ENCODE results near the gene SPRR2G. TPM values are rescaled to one million over a fixed set of nuclear protein-coding genes. Genes with fewer than 3 reads are reported as not detected.
"Not testable (repeated sequence)": the region's sequence is repeated elsewhere in the genome, so short reads cannot be mapped to it uniquely, and the experiment has no call there.

Gene SPRR2G
- total and polyA plus RNA-seq, 5 experiments from 2014 or later, result not detected

DNA sequence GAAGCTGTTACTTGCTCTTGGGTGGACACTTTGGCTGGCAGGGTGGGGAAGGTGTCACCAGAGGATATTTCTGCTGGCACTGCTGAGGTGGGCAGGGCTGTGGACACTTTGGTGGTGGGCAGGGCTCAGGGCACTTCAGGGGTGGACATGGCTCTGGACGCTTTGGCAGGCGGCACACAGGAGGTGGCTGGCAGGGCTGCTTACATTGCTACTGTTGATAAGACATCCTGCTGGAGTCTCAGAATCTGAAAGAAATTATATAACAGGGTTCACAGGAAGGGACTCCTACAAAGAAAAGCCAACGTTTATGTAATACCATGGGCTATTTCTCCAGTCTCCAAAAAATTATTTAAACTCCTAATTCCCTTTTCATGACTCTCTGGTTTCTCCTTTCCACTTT is 10.2 kb downstream of the SPRR2G start:
- Mint-ChIP-seq H3K4me1 (no peaks in the 10 kb centered on the region), H3K36me3 (no peaks in the 10 kb centered on the region), H3K27ac (no peak overlapping the region), H3K4me3 (no peak overlapping the region), H3K27me3 (peaks cover 11 to 55% (median 30%) of the 10 kb centered on the region in 5 donors), H3K9me3 (no peaks in the 10 kb centered on the region)
- POLR2A ChIA-PET, result no interaction called here
- no peak for ATAC-seq
- DNase-seq, result no peak

DNA sequence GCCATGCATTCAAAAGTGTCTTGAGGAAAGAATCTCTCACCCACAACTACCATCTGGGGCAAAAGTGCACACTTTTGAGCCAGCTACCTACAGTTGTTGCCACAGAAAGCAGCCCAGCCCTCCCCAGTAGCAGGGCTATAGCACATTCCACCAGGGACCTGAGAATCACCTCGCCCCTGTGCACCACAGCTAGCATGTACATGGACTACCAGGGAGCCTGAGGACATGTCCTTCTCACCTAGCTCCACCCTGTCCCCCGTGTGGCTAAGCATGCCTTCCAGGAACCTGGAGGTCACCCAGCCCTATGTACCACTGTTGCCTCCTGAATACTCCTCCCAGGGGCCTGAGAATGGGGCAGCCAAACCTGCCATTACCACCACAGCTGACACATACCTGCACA is 16.9 kb downstream of the SPRR2G start:
- no peak for ATAC-seq
- POLR2A ChIA-PET, result no interaction called here
- H3K27ac Mint-ChIP-seq, result no peak overlapping the region
- H3K9me3 Mint-ChIP-seq, result no peaks in the 10 kb centered on the region
- no peak overlapping the region for H3K4me3 Mint-ChIP-seq
- H3K36me3 Mint-ChIP-seq, result no peaks in the 10 kb centered on the region
- H3K4me1 Mint-ChIP-seq, result no peaks in the 10 kb centered on the region
- H3K27me3 Mint-ChIP-seq, result peaks cover 26 to 85% (median 42%) of the 10 kb centered on the region in 5 donors
- DNase-seq, result no peak

DNA sequence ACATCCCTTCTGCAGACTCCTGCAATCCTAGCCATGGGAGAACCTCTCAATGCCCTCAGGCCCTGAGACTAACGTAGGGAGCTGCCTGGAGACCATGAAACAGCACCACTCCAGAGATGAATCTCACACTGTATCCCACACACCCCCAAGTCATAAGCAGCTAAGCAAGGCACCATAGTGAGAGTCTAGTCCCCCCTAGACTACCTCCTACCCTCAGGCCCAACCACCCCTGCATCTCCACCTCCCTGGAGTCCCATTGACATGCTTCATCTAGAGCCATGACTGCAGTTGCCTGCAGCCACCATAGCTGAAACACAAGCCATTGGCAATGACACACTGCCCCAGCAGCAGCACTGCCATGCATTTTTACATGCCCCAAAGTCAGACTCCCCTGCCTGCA is 17.4 kb downstream of the SPRR2G start:
- POLR2A ChIA-PET, result no interaction called here
- Mint-ChIP-seq H3K4me1 (no peaks in the 10 kb centered on the region), H3K36me3 (no peaks in the 10 kb centered on the region), H3K4me3 (no peak overlapping the region), H3K27ac (no peak overlapping the region), H3K9me3 (no peaks in the 10 kb centered on the region), H3K27me3 (peaks cover 26 to 85% (median 42%) of the 10 kb centered on the region in 5 donors)
- no peak for DNase-seq
- no peak for ATAC-seq

DNA sequence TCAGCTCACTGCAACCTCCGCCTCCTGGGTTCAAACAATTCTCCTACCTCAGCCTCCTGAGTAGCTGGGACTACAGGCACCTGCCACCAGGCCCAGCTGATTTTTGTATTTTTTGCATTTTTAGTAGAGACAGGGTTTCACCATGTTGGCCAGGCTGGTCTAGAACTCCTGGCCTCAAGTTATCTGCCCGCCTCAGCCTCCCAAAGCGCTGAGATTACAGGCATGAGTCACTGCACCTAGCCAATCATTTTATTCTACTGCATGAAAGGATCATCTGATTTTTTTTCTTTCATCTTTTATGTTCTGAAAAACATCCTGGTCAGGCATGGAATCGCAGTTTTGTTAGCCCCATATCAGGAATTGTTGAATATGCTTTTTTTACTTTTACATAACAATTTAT is 22.0 kb downstream of the SPRR2G start:
- POLR2A ChIA-PET, H3K4me3 Mint-ChIP-seq, DNase-seq, H3K27ac Mint-ChIP-seq, ATAC-seq, H3K4me1 Mint-ChIP-seq: not testable (repeated sequence)
- Mint-ChIP-seq H3K36me3 (peaks cover 0 to 11% (median 0%) of the 10 kb centered on the region in 3 donors), H3K9me3 (peaks cover 4 to 38% (median 16%) of the 10 kb centered on the region in 9 donors), H3K27me3 (peaks cover 18 to 48% (median 26%) of the 10 kb centered on the region in 5 donors)

DNA sequence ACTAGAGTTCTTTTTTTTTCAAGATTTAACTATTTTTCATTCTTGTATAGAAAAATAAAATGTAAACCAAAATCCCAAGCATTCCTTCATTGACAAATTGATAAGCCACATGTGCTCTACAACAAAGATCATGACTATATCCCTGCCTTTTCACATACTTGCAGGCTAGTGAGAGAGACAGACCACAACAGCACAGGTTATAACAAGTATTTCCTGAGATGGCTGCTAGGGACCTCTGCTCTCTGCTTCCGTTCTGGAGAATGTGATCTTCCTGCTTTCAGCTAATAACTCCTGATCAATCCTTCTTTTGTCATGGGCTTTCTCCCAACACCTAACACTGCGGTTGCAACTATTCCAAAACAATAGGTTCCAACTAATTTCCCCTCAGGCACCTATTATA is 23.4 kb downstream of the SPRR2G start:
- DNase-seq, result no peak
- Mint-ChIP-seq H3K4me1 (peaks cover 0 to 2% (median 0%) of the 10 kb centered on the region in 4 donors), H3K9me3 (peaks cover 4 to 50% (median 17%) of the 10 kb centered on the region in 9 donors), H3K27ac (no peak overlapping the region), H3K4me3 (no peak overlapping the region), H3K27me3 (peaks cover 15 to 35% (median 17%) of the 10 kb centered on the region in 5 donors), H3K36me3 (peaks cover 0 to 15% (median 0%) of the 10 kb centered on the region in 3 donors)
- POLR2A ChIA-PET, result no interaction called here
- ATAC-seq, result no peak

DNA sequence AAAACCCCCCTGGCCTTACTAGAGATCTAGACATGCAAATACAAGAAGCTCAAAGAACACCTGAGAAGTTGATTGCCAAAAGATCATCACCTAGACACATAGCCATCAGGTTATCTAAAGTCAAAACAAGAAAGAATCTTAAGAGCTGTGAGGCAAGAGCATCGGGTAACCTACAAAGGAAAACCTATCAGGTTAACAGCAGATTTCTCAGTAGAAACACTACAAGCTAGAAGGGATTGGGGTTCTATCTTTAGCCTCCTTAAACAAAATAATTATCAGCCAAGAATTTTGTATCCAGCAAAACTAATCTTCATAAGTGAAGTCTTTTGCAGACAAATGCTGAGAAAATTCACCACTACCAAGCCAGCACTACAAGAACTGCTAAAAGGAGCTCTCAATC is 25.2 kb downstream of the SPRR2G start:
- no peak overlapping the region for H3K4me3 Mint-ChIP-seq
- peaks cover 4 to 50% (median 17%) of the 10 kb centered on the region in 9 donors for H3K9me3 Mint-ChIP-seq
- DNase-seq (no peak), ATAC-seq (no peak)
- peaks cover 0 to 15% (median 0%) of the 10 kb centered on the region in 3 donors for H3K36me3 Mint-ChIP-seq
- H3K4me1 Mint-ChIP-seq, result peaks cover 0 to 2% (median 0%) of the 10 kb centered on the region in 4 donors
- H3K27ac Mint-ChIP-seq, result no peak overlapping the region
- POLR2A ChIA-PET, result no interaction called here
- peaks cover 10 to 24% (median 15%) of the 10 kb centered on the region in 5 donors for H3K27me3 Mint-ChIP-seq

DNA sequence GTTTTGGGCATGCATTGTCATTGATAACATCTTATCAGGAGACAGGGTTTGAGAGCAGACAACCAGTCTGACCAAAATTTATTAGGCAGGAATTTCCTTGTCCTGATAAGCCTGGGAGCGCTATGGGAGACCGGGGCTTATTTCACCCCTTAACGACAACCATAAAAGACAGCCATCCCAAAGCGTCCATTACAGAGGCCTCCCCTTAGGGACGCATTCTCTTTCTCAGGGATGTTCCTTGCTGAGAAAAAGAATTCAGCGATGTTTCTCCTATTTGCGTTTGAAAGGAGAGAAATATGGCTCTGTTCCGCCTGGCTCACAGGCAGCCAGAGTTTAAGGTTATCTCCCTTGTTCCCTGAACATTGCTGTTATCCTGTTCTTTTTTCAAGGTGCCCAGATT is 26.9 kb downstream of the SPRR2G start:
- DNase-seq, H3K4me1 Mint-ChIP-seq, ATAC-seq, H3K27ac Mint-ChIP-seq, H3K4me3 Mint-ChIP-seq, POLR2A ChIA-PET: not testable (repeated sequence)
- Mint-ChIP-seq H3K9me3 (peaks cover 4 to 50% (median 17%) of the 10 kb centered on the region in 9 donors), H3K36me3 (peaks cover 0 to 15% (median 0%) of the 10 kb centered on the region in 3 donors), H3K27me3 (peaks cover 9 to 24% (median 14%) of the 10 kb centered on the region in 5 donors)

DNA sequence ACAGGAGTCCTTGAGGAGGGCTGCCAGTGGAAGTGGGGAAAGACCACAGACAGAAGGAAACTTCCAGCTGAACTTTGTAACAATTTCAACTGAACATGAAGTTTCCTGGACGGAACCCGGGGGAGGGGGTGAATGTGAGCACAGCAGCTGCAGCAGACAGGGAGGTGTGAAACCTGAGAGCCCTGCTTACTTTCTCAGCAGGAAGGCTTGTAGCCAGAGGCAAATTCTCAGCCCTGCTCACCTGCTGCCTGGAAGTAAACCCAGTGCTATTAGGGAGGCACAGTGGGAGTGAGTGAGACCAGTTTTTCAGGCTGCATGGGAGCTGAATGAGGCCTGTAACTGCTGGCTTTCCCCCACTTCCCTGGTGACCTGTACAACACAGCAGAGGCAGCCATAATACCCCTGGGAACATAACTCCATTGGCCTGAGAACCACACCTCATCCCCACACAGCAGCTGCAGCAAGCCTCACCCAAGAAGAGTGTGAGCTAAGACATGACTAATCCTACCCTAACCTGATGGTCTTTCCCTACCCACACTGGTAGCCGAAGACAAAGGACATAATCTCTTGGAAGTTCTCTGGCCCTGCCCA is 27.8 kb downstream of the SPRR2G start:
- ATAC-seq, result no peak
- Mint-ChIP-seq H3K4me1 (peaks cover 0 to 2% (median 0%) of the 10 kb centered on the region in 4 donors), H3K27ac (no peak overlapping the region), H3K9me3 (peaks cover 4 to 50% (median 17%) of the 10 kb centered on the region in 9 donors), H3K4me3 (no peak overlapping the region), H3K27me3 (peaks cover 10 to 29% (median 17%) of the 10 kb centered on the region in 5 donors), H3K36me3 (peaks cover 0 to 15% (median 0%) of the 10 kb centered on the region in 3 donors)
- DNase-seq, result no peak
- POLR2A ChIA-PET, result no interaction called here

DNA sequence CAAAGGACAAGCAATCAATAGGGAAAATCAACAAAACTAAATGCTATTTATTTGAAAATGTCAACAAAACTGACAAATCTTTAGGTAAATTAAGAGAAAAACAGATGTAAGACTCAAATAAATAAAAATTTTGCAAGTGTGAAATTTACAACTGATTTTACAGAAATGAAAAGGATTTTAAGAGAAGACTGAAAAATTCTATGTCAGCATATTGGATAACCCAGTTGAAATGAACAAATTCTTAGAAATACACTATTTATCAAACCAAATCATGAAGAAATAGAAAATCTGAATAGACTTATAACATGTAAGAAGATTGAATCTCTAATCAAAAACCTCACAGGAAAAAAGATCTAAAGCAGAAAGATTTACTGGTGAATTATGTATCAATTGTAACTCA is 29.7 kb downstream of the SPRR2G start:
- ATAC-seq (no peak), DNase-seq (no peak)
- Mint-ChIP-seq H3K36me3 (peaks cover 0 to 15% (median 0%) of the 10 kb centered on the region in 3 donors), H3K27me3 (peaks cover 12 to 39% (median 36%) of the 10 kb centered on the region in 5 donors), H3K27ac (no peak overlapping the region), H3K4me3 (no peak overlapping the region), H3K4me1 (peaks cover 0 to 1% (median 0%) of the 10 kb centered on the region in 4 donors), H3K9me3 (peaks cover 4 to 34% (median 16%) of the 10 kb centered on the region in 9 donors)
- POLR2A ChIA-PET, result no interaction called here

DNA sequence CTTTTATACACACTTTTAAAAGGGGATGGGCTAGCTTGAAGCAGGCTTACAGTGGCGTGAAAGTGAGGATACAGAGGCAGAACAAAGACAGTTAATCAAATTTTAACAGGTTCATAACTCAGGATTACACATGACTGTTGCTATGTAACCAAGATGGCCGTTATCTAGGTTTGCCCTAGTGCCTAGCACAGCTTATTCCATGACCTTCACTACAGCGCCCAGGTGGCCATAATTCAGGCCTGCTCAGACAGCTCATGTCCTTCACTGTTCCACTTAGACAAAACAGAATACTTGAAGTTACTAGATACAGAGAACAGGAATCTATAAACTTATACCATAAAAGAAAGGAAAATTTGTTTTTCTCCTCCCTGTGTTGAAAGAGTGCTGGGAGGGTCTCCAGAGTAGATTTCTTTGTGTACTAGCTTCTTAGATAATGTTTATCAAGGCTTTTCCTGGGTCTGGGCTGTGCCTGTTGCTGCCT is 31.2 kb downstream of the SPRR2G start:
- peaks cover 0 to 19% (median 5%) of the 10 kb centered on the region in 9 donors for H3K9me3 Mint-ChIP-seq
- DNase-seq (no peak), ATAC-seq (no peak)
- H3K4me1 Mint-ChIP-seq, result no peaks in the 10 kb centered on the region
- peaks cover 0 to 6% (median 0%) of the 10 kb centered on the region in 3 donors for H3K36me3 Mint-ChIP-seq
- no peak overlapping the region for H3K27ac Mint-ChIP-seq
- H3K4me3 Mint-ChIP-seq, result no peak overlapping the region
- H3K27me3 Mint-ChIP-seq, result peaks cover 16 to 51% (median 45%) of the 10 kb centered on the region in 5 donors
- POLR2A ChIA-PET, result no interaction called here

DNA sequence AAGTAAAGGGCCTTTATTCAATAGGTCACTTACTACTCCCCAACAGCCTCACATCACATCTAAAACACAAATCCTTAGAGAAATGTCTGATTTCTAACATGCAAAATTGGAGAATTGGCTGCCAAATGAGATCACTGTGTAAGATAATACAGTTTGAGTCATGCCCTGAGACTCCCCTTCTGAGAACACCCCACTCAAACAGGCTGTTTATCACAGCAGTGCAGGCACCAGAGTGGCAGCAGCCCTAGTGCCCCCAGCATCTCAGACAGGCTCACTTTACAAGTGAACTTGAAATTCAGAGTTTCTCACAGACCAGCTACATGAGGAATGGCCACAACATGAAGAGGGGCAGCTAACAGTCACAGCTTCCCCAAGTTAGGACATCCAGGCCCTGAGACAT is 35.4 kb downstream of the SPRR2G start:
- DNase-seq, H3K36me3 Mint-ChIP-seq, H3K4me1 Mint-ChIP-seq, ATAC-seq, H3K27ac Mint-ChIP-seq, H3K4me3 Mint-ChIP-seq, H3K9me3 Mint-ChIP-seq, POLR2A ChIA-PET: not testable (repeated sequence)
- peaks cover 14 to 70% (median 42%) of the 10 kb centered on the region in 5 donors for H3K27me3 Mint-ChIP-seq

DNA sequence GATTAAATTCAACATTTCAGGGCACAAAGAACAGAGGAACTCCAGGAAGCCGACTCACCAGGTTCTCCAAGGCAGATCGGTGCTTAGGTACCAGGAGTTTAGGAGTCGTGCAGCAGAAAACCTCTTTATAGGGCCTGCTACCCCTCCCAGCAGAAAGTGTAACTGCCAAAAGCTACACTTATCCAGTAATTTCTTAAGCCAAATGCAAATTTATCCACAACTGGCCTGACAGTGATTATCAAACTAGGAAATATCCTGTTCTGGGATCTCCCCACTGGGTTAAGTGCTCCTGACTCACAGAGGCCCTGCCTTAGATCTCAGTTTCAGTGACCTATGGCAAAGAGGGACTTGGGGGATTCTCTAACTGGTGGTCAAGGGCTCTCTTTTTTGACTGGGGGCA is 37.3 kb downstream of the SPRR2G start, which contains the start of gene SPRR2F:
TSS of gene SPRR2F (minus strand) at position 101 of the 400 bp plus-strand sequence. CDS start 783 bp downstream, outside the sequence.
- Mint-ChIP-seq H3K4me1 (no peaks in the 10 kb centered on the region), H3K9me3 (peaks cover 0 to 4% (median 2%) of the 10 kb centered on the region in 9 donors), H3K36me3 (no peaks in the 10 kb centered on the region), H3K27me3 (peaks cover 9 to 61% (median 36%) of the 10 kb centered on the region in 5 donors), H3K4me3 (no peak within 1 kb of the TSS), H3K27ac (no peak within 1 kb of the TSS)
- ATAC-seq (no peak), DNase-seq (no peak)
- POLR2A ChIA-PET, result no interaction called here

DNA sequence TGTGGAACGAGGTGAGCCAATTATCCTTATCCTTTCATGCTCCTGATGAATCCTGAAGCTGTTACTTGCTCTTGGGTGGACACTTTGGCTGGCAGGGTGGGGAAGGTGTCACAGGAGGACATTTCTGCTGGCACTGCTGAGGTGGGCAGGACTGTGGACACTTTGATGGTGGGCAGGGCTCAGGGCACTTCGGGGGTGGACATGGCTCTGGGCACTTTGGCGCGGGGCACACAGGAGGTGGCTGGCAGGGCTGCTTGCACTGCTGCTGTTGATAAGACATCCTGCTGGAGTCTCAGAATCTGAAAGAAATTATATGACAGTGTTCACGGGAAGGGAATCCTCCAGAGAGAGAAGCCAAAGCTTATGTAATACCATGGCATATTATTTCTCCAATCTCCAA is 38.2 kb downstream of the SPRR2G start:
- H3K9me3 Mint-ChIP-seq, result peaks cover 0 to 12% (median 8%) of the 10 kb centered on the region in 9 donors

More for the DNA sequence above, 38.2 kb downstream of the SPRR2G start:
- H3K27me3 Mint-ChIP-seq, result peaks cover 10 to 61% (median 31%) of the 10 kb centered on the region in 5 donors
- H3K36me3 Mint-ChIP-seq, POLR2A ChIA-PET, H3K4me3 Mint-ChIP-seq, H3K4me1 Mint-ChIP-seq, H3K27ac Mint-ChIP-seq, ATAC-seq, DNase-seq: not testable (repeated sequence)

Measured in naive thymus-derived CD8-positive, alpha-beta T cell (primary cell).